Liver (tissue), 9 donors: ENCODE results near the gene SLC24A2. TPM values are rescaled to one million over a fixed set of nuclear protein-coding genes. Genes with fewer than 3 reads are reported as not detected.

ENCODE experiments used
- DNase-seq: peaks from one replicate; pipeline ENCODE4 v3.0.0-alpha.2; 2017; ENCODE audit warnings: low spot score
- H3K27ac ChIP-seq, 2 donors: one replicate each; pipeline ENCODE4 v1.7.0; 2013; ENCODE audit warnings: inconsistent platforms in 2 of 2, low read length in 2 of 2, control low read depth in 1 of 2, low read depth in 1 of 2, mild to moderate bottlenecking in 1 of 2
- H3K27me3 ChIP-seq, 4 donors: one replicate each; pipeline versions ENCODE4 v1.6.1 to v1.7.0; 2013; ENCODE audit warnings: low read length in 3 of 4, inconsistent platforms in 1 of 4, mild to moderate bottlenecking in 1 of 4, moderate library complexity in 1 of 4; ENCODE audit not compliant: control insufficient read depth in 4 of 4, insufficient read depth in 4 of 4
- H3K36me3 ChIP-seq, 4 donors: one replicate each; pipeline versions ENCODE4 v1.6.1 to v1.7.0; 2013; ENCODE audit warnings: low read length in 3 of 4, mild to moderate bottlenecking in 3 of 4, low read depth in 1 of 4, moderate library complexity in 1 of 4; ENCODE audit not compliant: control insufficient read depth in 4 of 4, insufficient read depth in 3 of 4
- H3K4me1 ChIP-seq, 4 donors: one replicate each; pipeline versions ENCODE4 v1.6.1 to v1.7.0; 2013; ENCODE audit warnings: low read length in 3 of 4, mild to moderate bottlenecking in 3 of 4, moderate library complexity in 1 of 4; ENCODE audit not compliant: control insufficient read depth in 4 of 4, insufficient read depth in 4 of 4
- H3K4me3 ChIP-seq, 3 donors: one replicate each; pipeline versions ENCODE4 v1.6.1 to v1.7.0; 2013; ENCODE audit warnings: low read length in 3 of 3, control low read depth in 1 of 3, low read depth in 1 of 3, mild to moderate bottlenecking in 1 of 3
- H3K9ac ChIP-seq, 2 donors: one replicate each; pipeline ENCODE4 v1.7.0; 2013; ENCODE audit warnings: low read length in 2 of 2, mild to moderate bottlenecking in 2 of 2, moderate library complexity in 2 of 2, control low read depth in 1 of 2, low read depth in 1 of 2
- H3K9me3 ChIP-seq, 4 donors: one replicate each; pipeline versions ENCODE4 v1.6.1 to v1.7.0; 2013; ENCODE audit warnings: low read length in 3 of 4; ENCODE audit not compliant: control insufficient read depth in 4 of 4
- ATF3 ChIP-seq: IDR thresholded peaks from 2 replicates; pipeline ENCODE4 v1.6.1; 2016; ENCODE audit warnings: antibody characterized with exemption
- CTCF ChIP-seq: fragments of 150-350 bp; IDR thresholded peaks from 2 replicates; pipeline ENCODE4 v1.5.1; 2017; ENCODE audit warnings: improper control_type of control experiment, low read depth, low read length; ENCODE audit not compliant: missing input control
- EGR1 ChIP-seq, 2 donors: IDR thresholded peaks; 2 replicates each; pipeline ENCODE4 v1.6.1; 2016 to 2018; ENCODE audit warnings: antibody characterized with exemption in 2 of 2, low read depth in 2 of 2
- FOXA1 ChIP-seq: IDR thresholded peaks from 2 replicates; pipeline ENCODE4 v1.6.1; 2016; ENCODE audit warnings: antibody characterized with exemption
- FOXA2 ChIP-seq: IDR thresholded peaks from 2 replicates; pipeline ENCODE4 v1.6.1; 2016; ENCODE audit warnings: antibody characterized with exemption
- GABPA ChIP-seq, 2 donors: IDR thresholded peaks in 1 of 2; conservative IDR thresholded peaks in 1 of 2; 2 replicates each; pipeline ENCODE4 v1.6.1; 2016; ENCODE audit warnings: antibody characterized with exemption in 2 of 2, mild to moderate bottlenecking in 1 of 2, moderate library complexity in 1 of 2
- HNF4A ChIP-seq, 2 donors: conservative IDR thresholded peaks; 2 replicates each; pipeline ENCODE4 v1.6.1; 2016; ENCODE audit warnings: antibody characterized with exemption in 2 of 2, mild to moderate bottlenecking in 2 of 2
- HNF4G ChIP-seq: IDR thresholded peaks from 2 replicates; pipeline ENCODE4 v1.6.1; 2016; ENCODE audit warnings: antibody characterized with exemption
- JUND ChIP-seq, 2 donors: IDR thresholded peaks; 2 replicates each; pipeline ENCODE4 v1.6.1; 2016; ENCODE audit warnings: antibody characterized with exemption in 2 of 2
- MAX ChIP-seq: IDR thresholded peaks from 2 replicates; pipeline ENCODE4 v1.6.1; 2016; ENCODE audit warnings: antibody characterized with exemption
- NR2F2 ChIP-seq: IDR thresholded peaks from 2 replicates; pipeline ENCODE4 v1.6.1; 2016; ENCODE audit warnings: antibody characterized with exemption
- RAD21 ChIP-seq, 2 donors: IDR thresholded peaks; 2 replicates each; pipeline ENCODE4 v1.6.1; 2016; ENCODE audit warnings: antibody characterized with exemption in 2 of 2, mild to moderate bottlenecking in 2 of 2
- REST ChIP-seq: IDR thresholded peaks from 2 replicates; pipeline ENCODE4 v1.6.1; 2016; ENCODE audit warnings: antibody characterized with exemption, mild to moderate bottlenecking
- RXRA ChIP-seq, 2 donors: IDR thresholded peaks; 2 replicates each; pipeline ENCODE4 v1.6.1; 2017 to 2018; ENCODE audit warnings: antibody characterized with exemption in 2 of 2, mild to moderate bottlenecking in 1 of 2
- TAF1 ChIP-seq: conservative IDR thresholded peaks from 2 replicates; pipeline ENCODE4 v1.6.1; 2016; ENCODE audit warnings: antibody characterized with exemption, mild to moderate bottlenecking
- YY1 ChIP-seq: IDR thresholded peaks from 2 replicates; pipeline ENCODE4 v1.6.1; 2016; ENCODE audit warnings: antibody characterized with exemption, mild to moderate bottlenecking
- ZBTB33 ChIP-seq: IDR thresholded peaks from 2 replicates; pipeline ENCODE4 v1.6.1; 2016; ENCODE audit warnings: antibody characterized with exemption
- WGBS: extraction: QIAGEN DNeasy Blood & Tissue Kit; methylation state at CpG from one replicate; pipeline ENCODE4 v1.1.7; 2013; 5-methylcytosine and 5-hydroxymethylcytosine counted together
- polyA plus RNA-seq, 2 donors: library from polyadenylated mRNA; stranded (reverse) in 1 of 2; unstranded in 1 of 2; fragments of 200-250 nt in 1 of 2; fragments of >200 nt in 1 of 2; fragmentation: Nextera tagmentation in 1 of 2; extraction: Ambion mirVana in 1 of 2; gene quantifications; one replicate each; pipeline versions ENCODE4 v1.2.1 to v1.2.3, GENCODE V29; 2013 to 2015
- total RNA-seq, 2 donors: library from RNA; depleted of rRNA; stranded (reverse); fragments of >200 nt; gene quantifications; one replicate each; pipeline ENCODE4 v1.2.3, GENCODE V29; 2014
- donor health status: healthy.
- donor health status: healthy.
- donor health status: healthy.
- donor health status: healthy.
- donor health status: healthy.

The SLC24A2 gene
- total and polyA plus RNA-seq, 4 donors, result under 0.01 to 0.02 TPM; not detected in 2

GRCh38 chr9:19784136-19784535, 4.7 kb downstream of the SLC24A2 start (continued):
- no peak for TF ChIP-seq REST

- Histone ChIP-seq H3K9me3 (no peaks in the 10 kb centered on the region), H3K27me3 (peaks cover 0 to 10% (median under 1%) of the 10 kb centered on the region in 4 donors), H3K27ac (no peak overlapping the region), H3K9ac (no peak overlapping the region), H3K36me3 (no peaks in the 10 kb centered on the region), H3K4me1 (no peaks in the 10 kb centered on the region), H3K4me3 (no peak overlapping the region)
- TF ChIP-seq RXRA (IDR thresholded peaks at IDR 0.05), result no peak
- no peak for TF ChIP-seq HNF4A (conservative IDR thresholded peaks at IDR 0.05)
- no peak for TF ChIP-seq RAD21 (IDR thresholded peaks at IDR 0.05)
- no peak for TF ChIP-seq FOXA2
- TF ChIP-seq MAX, result no peak
- no peak for TF ChIP-seq FOXA1
- no peak for TF ChIP-seq ZBTB33
- no peak for TF ChIP-seq ATF3
- no peak for TF ChIP-seq GABPA (IDR thresholded peaks at IDR 0.05 in 1 of 2, conservative IDR thresholded peaks at IDR 0.05 in 1 of 2)
- TF ChIP-seq CTCF, result no peak
- no peak for TF ChIP-seq EGR1 (IDR thresholded peaks at IDR 0.05; ENCODE audit: low read depth in 2 of 2)
- TF ChIP-seq REST, result no peak
- TF ChIP-seq TAF1, result no peak
- no peak for TF ChIP-seq NR2F2
- no peak for TF ChIP-seq HNF4G
- TF ChIP-seq YY1, result no peak
- no peak for TF ChIP-seq JUND (IDR thresholded peaks at IDR 0.05)
- WGBS, result 35% methylated on average over 2 of the region's 2 CpGs
- DNase-seq, result no peak
Observed at GRCh38 chr9:19783500-19783899, 5.3 kb downstream of the SLC24A2 start.
